GM12873 (cell line): ENCODE data around the gene CASK.

Source experiments
- CTCF ChIP-seq: IDR thresholded peaks from 2 replicates; pipeline ENCODE4 v1.5.1; 2012; ENCODE audit warnings: low read depth, mild to moderate bottlenecking, moderate library complexity, low read length, control low read depth; ENCODE audit not compliant: insufficient read depth; ENCODE audit errors: missing control alignments

CASK gene

GRCh38 chrX:41684138-41684537, 239.2 kb downstream of the CASK start:
- TF ChIP-seq CTCF, result no peak

- no peak for TF ChIP-seq CTCF
Measured at GRCh38 chrX:41677183-41678060, 245.9 kb downstream of the CASK start.

- TF ChIP-seq CTCF, result no peak
Measured at GRCh38 chrX:41672643-41673042, 250.7 kb downstream of the CASK start.

- no peak for TF ChIP-seq CTCF
Measured at GRCh38 chrX:41671082-41671481, 252.3 kb downstream of the CASK start.

GRCh38 chrX:41670112-41670511, 253.2 kb downstream of the CASK start:
- no peak for TF ChIP-seq CTCF

- TF ChIP-seq CTCF, result no peak
Measured at GRCh38 chrX:41667631-41668030, 255.7 kb downstream of the CASK start.

GRCh38 chrX:41666251-41666650, 257.1 kb downstream of the CASK start:
- no peak for TF ChIP-seq CTCF
